Naive thymus-derived CD4-positive, alpha-beta T cell (primary cell): ENCODE data around the gene UBE3D. TPM values are rescaled to one million over a fixed set of nuclear protein-coding genes. Genes with fewer than 3 reads are reported as not detected.

Source experiments
- ATAC-seq: fragments of 150-1000 bp; cut with Tn5 transposase; 2 replicates; pipeline ENCODE4 v1.10.0; 2021; ENCODE audit warnings: mild to moderate bottlenecking, moderate library complexity
- CTCF ChIA-PET: fragments of 350-600 bp; sonication (Branson Sonifier 250); formaldehyde crosslinking; loops from one replicate; lab custom pipeline; 2021; ENCODE audit warnings: antibody characterized with exemption; lab: Charles Lee
- POLR2A ChIA-PET: fragments of 350-600 bp; sonication (Branson Sonifier 250); formaldehyde crosslinking; loops from one replicate; lab custom pipeline; 2021; ENCODE audit warnings: antibody characterized with exemption, inconsistent platforms; lab: Charles Lee
- DNase-seq, 9 donors: peaks; one replicate each; pipeline versions ENCODE4 v3.0.0 to v3.0.0-alpha.2; 2020 to 2022; ENCODE audit warnings: mixed read lengths in 1 of 9
- H3K27ac ChIP-seq: one replicate; pipeline ENCODE4 v1.7.0; 2013; ENCODE audit warnings: mild to moderate bottlenecking, low read depth, low read length, moderate library complexity
- H3K27me3 ChIP-seq, 2 donors: one replicate each; pipeline ENCODE4 v1.7.0; 2013; ENCODE audit warnings: low read length in 2 of 2, mild to moderate bottlenecking in 2 of 2, moderate library complexity in 2 of 2; ENCODE audit not compliant: control insufficient read depth in 2 of 2, insufficient read depth in 2 of 2
- H3K36me3 ChIP-seq, 3 experiments: 1 replicate in 2 of 3; 2 replicates in 1 of 3; pipeline ENCODE4 v1.7.0; 2013; ENCODE audit warnings: low read length in 3 of 3, mild to moderate bottlenecking in 3 of 3, moderate library complexity in 1 of 3; ENCODE audit not compliant: insufficient read depth in 3 of 3, control insufficient read depth in 2 of 3
- H3K4me1 ChIP-seq, 2 donors: one replicate each; pipeline ENCODE4 v1.7.0; 2013; ENCODE audit warnings: low read length in 2 of 2, mild to moderate bottlenecking in 2 of 2, moderate library complexity in 1 of 2; ENCODE audit not compliant: control insufficient read depth in 2 of 2, insufficient read depth in 2 of 2
- H3K4me3 ChIP-seq: 2 replicates; pipeline ENCODE4 v1.7.0; 2013; ENCODE audit warnings: mild to moderate bottlenecking, low read length
- H3K9me3 ChIP-seq, 3 experiments: 1 replicate in 2 of 3; 2 replicates in 1 of 3; pipeline ENCODE4 v1.7.0; 2013; ENCODE audit warnings: low read length in 3 of 3; ENCODE audit not compliant: control insufficient read depth in 2 of 3
- H3K27ac Mint-ChIP-seq, 9 donors: one replicate each; pipeline ENCODE4 v1.8.0; 2020 to 2022; ENCODE audit warnings: mixed read lengths in 9 of 9, mild to moderate bottlenecking in 8 of 9, moderate library complexity in 5 of 9, inconsistent platforms in 2 of 9
- H3K27me3 Mint-ChIP-seq, 5 donors: one replicate each; pipeline ENCODE4 v1.8.0; 2021 to 2022; ENCODE audit warnings: mixed read lengths in 5 of 5, mild to moderate bottlenecking in 1 of 5
- H3K36me3 Mint-ChIP-seq, 5 donors: one replicate each; pipeline ENCODE4 v1.8.0; 2020 to 2022; ENCODE audit warnings: mixed read lengths in 5 of 5, mild to moderate bottlenecking in 3 of 5, inconsistent platforms in 1 of 5
- H3K4me1 Mint-ChIP-seq, 7 donors: one replicate each; pipeline ENCODE4 v1.8.0; 2020 to 2022; ENCODE audit warnings: mixed read lengths in 7 of 7, mild to moderate bottlenecking in 3 of 7, inconsistent platforms in 1 of 7
- H3K4me3 Mint-ChIP-seq, 10 donors: one replicate each; pipeline ENCODE4 v1.8.0; 2020 to 2022; ENCODE audit warnings: mild to moderate bottlenecking in 10 of 10, mixed read lengths in 10 of 10, moderate library complexity in 6 of 10, inconsistent platforms in 2 of 10
- H3K9me3 Mint-ChIP-seq, 11 donors: one replicate each; pipeline ENCODE4 v1.8.0; 2020 to 2022; ENCODE audit warnings: mixed read lengths in 11 of 11, mild to moderate bottlenecking in 4 of 11, inconsistent platforms in 1 of 11, moderate library complexity in 1 of 11
- intact Hi-C, 2 donors: fragments of 100-400 bp; cut with micrococcal nuclease; formaldehyde crosslinking; loops; one replicate each; pipeline ENCODE4 v1.15.1; 2023
- polyA plus RNA-seq, 2 donors: library from polyadenylated mRNA; unstranded; fragments of 300-500 nt; fragmentation: Illumina TruSeq; gene quantifications; one replicate each; pipeline ENCODE4 v1.2.3, GENCODE V29; 2021
- total RNA-seq, 6 experiments: library from RNA in 5 of 6; stranded (reverse) in 5 of 6; gene quantifications; 1 replicate in 5 of 6; 2 replicates in 1 of 6; pipeline ENCODE4 v1.2.3 and lab custom pipeline; 2021 to 2026

The UBE3D gene
- total and polyA plus RNA-seq, 7 experiments from 2014 or later: 5.8 to 9.3 (median 7.4) TPM

DNA sequence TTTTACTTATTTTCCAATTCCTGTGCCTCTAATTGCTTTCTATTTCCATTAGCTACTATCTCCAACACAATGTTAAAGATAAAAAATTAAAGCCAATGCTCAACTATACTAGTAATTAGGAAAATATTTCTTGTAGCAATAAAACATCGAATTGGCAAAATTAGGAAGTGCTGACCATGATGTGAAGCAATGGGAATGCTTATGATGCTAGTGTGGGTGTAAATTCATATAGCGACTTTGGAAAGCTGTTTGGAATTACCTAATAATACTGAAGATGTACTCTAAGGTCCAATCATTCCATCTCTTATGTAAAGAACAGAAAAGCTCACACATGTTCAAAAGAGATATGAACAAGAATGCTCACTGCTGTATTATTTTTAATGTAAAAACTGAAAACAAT lies 78.2 kb downstream of the UBE3D start:
- H3K27me3 ChIP-seq: no peaks in the 10 kb centered on the region

DNA sequence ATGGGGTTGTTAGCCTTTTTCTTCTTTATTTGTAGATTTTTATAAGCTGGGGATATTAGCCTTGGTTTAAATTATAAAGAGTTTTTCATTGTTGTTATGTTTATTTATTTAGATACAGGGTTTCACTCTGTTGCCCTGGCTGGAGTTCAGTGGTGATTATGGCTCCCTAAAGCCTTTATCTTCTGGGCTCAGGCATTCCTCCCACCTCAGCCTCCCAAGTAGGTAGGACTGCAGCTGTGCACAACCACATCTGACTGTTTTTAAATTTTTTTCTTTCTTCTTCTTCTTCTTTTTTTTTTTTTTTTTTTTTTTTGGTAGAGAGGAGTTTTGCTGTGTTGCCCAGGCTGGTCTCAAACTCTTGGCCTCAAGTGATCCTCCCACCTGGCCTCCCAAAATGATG lies 80.9 kb downstream of the UBE3D start:
- ChIA-PET CTCF (no interaction called here), POLR2A (no interaction called here)
- intact Hi-C loops: no loop called here
- Mint-ChIP-seq H3K4me1 (peaks cover 0 to 4% (median 0%) of the 10 kb centered on the region in 7 donors), H3K9me3 (peaks cover 0 to 2% (median 0%) of the 10 kb centered on the region in 11 donors), H3K27ac (no peak overlapping the region), H3K4me3 (no peak overlapping the region), H3K36me3 (peaks cover 0 to 9% (median 0%) of the 10 kb centered on the region in 5 donors), H3K27me3 (no peaks in the 10 kb centered on the region)
- Histone ChIP-seq H3K4me1 (no peaks in the 10 kb centered on the region), H3K27me3 (no peaks in the 10 kb centered on the region), H3K4me3 (no peak overlapping the region), H3K27ac (no peak overlapping the region), H3K9me3 (no peaks in the 10 kb centered on the region), H3K36me3 (no peaks in the 10 kb centered on the region)
- no peak for DNase-seq
- ATAC-seq: no peak

More for the DNA sequence above, 78.2 kb downstream of the UBE3D start:
- Histone ChIP-seq H3K27ac (no peak overlapping the region), H3K9me3 (no peaks in the 10 kb centered on the region), H3K4me3 (no peak overlapping the region), H3K4me1 (no peaks in the 10 kb centered on the region), H3K36me3 (no peaks in the 10 kb centered on the region)
- intact Hi-C loops: no loop called here
- ChIA-PET POLR2A (no interaction called here), CTCF (no interaction called here)
- ATAC-seq (no peak), DNase-seq (no peak)
- Mint-ChIP-seq H3K4me3 (no peak overlapping the region), H3K4me1 (no peaks in the 10 kb centered on the region), H3K9me3 (peaks cover 0 to 2% (median 0%) of the 10 kb centered on the region in 11 donors), H3K36me3 (peaks cover 0 to 8% (median 0%) of the 10 kb centered on the region in 5 donors), H3K27me3 (no peaks in the 10 kb centered on the region), H3K27ac (no peak overlapping the region)

DNA sequence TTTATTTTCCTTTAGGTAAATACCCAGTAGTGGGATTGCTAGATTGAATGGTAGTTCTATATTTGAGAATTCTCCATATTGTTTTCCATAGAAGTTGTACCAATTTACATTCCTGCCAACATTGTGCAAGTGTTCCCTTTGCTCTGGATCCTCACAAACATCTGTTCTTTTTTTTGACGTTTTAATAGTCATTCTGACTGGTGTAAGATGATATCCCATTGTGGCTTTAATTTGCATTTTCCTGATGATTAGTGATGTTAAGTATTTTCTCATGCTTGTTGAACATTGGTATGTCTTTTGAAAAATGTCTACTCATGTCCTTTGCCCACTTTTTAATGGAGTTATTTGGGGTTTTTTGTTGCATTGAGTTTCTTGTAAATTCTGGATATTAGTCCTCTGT lies 85.6 kb downstream of the UBE3D start:
- H3K36me3 Mint-ChIP-seq: peaks cover 0 to 8% (median 0%) of the 10 kb centered on the region in 5 donors
- no peaks in the 10 kb centered on the region for H3K36me3 ChIP-seq
- no peak for DNase-seq
- no peak for ATAC-seq
- H3K9me3 Mint-ChIP-seq: no peaks in the 10 kb centered on the region
- CTCF ChIA-PET: no interaction called here
- peaks cover 0 to 4% (median 0%) of the 10 kb centered on the region in 7 donors for H3K4me1 Mint-ChIP-seq
- POLR2A ChIA-PET: no interaction called here
- H3K4me1 ChIP-seq: no peaks in the 10 kb centered on the region
- no peak overlapping the region for H3K27ac Mint-ChIP-seq
- H3K27ac ChIP-seq: no peak overlapping the region
- no peak overlapping the region for H3K4me3 Mint-ChIP-seq
- H3K27me3 ChIP-seq: no peaks in the 10 kb centered on the region
- no peak overlapping the region for H3K4me3 ChIP-seq
- intact Hi-C loops: no loop called here
- no peaks in the 10 kb centered on the region for H3K9me3 ChIP-seq
- H3K27me3 Mint-ChIP-seq: no peaks in the 10 kb centered on the region

DNA sequence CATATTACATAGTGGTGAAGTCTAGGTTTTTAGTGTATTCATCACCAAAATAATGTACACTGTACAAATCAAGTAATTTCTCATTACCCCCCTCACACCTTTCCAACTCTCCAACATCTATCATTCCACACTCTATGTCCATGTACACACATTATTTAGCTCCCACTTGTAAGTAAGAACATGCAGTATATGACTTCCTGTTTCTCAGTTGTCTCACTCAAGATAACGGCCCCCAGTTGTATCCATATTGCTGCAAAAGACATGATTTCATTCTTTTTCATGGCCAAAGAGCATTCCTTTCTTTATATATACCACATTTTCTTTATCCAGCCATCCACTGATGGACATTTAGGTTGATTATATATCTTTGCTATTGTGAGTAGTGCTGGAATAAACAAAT lies 86.0 kb downstream of the UBE3D start:
- Histone ChIP-seq H3K27me3 (no peaks in the 10 kb centered on the region), H3K36me3 (no peaks in the 10 kb centered on the region), H3K4me3 (no peak overlapping the region), H3K4me1 (no peaks in the 10 kb centered on the region), H3K9me3 (no peaks in the 10 kb centered on the region), H3K27ac (no peak overlapping the region)
- Mint-ChIP-seq H3K27ac (no peak overlapping the region), H3K4me1 (peaks cover 0 to 4% (median 0%) of the 10 kb centered on the region in 7 donors), H3K9me3 (no peaks in the 10 kb centered on the region), H3K27me3 (no peaks in the 10 kb centered on the region), H3K36me3 (peaks cover 0 to 8% (median 0%) of the 10 kb centered on the region in 5 donors), H3K4me3 (no peak overlapping the region)
- DNase-seq (no peak), ATAC-seq (no peak)
- POLR2A ChIA-PET: no interaction called here
- CTCF ChIA-PET: no interaction called here
- intact Hi-C loops: no loop called here

DNA sequence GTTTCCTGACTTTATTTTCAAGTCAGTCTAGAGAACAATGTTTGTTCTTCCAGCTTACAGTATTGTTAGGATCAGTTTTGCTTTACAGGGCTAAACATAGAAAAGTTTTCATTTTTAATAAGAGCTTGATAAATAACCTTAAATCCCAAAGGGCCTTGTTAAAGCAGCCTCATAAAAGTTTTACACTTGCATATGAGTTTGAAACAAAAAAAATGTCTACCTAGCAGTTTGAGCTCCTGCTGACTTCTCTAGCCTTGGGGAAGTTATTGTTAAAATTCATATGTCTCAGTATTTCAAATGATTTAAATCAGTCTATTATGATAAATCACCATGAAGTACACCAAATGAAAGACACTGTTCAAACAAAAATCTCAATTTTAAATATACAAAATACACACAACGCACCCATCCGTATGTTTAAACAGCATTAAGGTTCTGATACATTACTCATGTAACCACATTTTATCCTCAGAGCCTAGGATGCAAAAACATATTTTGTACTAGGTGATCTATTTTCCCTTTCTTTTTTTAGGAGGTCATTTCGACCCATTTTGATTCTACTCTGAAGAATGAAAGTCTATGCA lies 87.2 kb downstream of the UBE3D start:
- H3K9me3 Mint-ChIP-seq: no peaks in the 10 kb centered on the region
- H3K27ac Mint-ChIP-seq: no peak overlapping the region
- DNase-seq: no peak
- Histone ChIP-seq H3K27ac (no peak overlapping the region), H3K36me3 (no peaks in the 10 kb centered on the region), H3K9me3 (no peaks in the 10 kb centered on the region), H3K4me1 (no peaks in the 10 kb centered on the region), H3K4me3 (no peak overlapping the region), H3K27me3 (no peaks in the 10 kb centered on the region)
- ChIA-PET CTCF (no interaction called here), POLR2A (no interaction called here)
- H3K4me1 Mint-ChIP-seq: peaks cover 0 to 4% (median 0%) of the 10 kb centered on the region in 7 donors
- no peaks in the 10 kb centered on the region for H3K27me3 Mint-ChIP-seq
- peaks cover 0 to 14% (median 0%) of the 10 kb centered on the region in 5 donors for H3K36me3 Mint-ChIP-seq
- intact Hi-C loops: no loop called here
- H3K4me3 Mint-ChIP-seq: no peak overlapping the region
- ATAC-seq: no peak

DNA sequence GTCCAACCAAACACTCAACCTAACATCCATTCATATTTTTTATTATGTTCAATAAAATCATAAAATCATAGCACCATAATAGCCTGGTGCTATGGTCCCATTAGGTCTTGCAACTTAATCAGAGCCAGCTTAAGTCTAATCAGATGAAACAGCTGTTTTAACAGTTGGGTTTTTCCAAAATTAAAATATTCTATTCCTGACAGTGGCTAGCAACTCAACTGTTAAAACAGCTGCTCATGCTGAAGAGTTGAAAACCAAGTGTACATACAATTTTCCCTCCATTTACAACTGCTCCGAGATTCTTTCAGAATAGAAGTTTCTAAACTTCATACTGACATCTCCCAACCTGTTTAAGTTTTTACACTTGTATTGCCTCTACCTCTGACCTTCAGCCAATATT lies 89.5 kb downstream of the UBE3D start:
- POLR2A ChIA-PET: no interaction called here
- CTCF ChIA-PET: no interaction called here
- Mint-ChIP-seq H3K27ac (peak overlapping the region in 1 of 9 donors; percentile 31), H3K27me3 (no peaks in the 10 kb centered on the region), H3K36me3 (peaks cover 0 to 15% (median 5%) of the 10 kb centered on the region in 5 donors), H3K9me3 (no peaks in the 10 kb centered on the region), H3K4me1 (peaks cover 0 to 4% (median 0%) of the 10 kb centered on the region in 7 donors), H3K4me3 (no peak overlapping the region)
- no peaks in the 10 kb centered on the region for H3K9me3 ChIP-seq
- no peak overlapping the region for H3K27ac ChIP-seq
- intact Hi-C loops: no loop called here
- DNase-seq: no peak
- no peak overlapping the region for H3K4me3 ChIP-seq
- H3K36me3 ChIP-seq: no peaks in the 10 kb centered on the region
- no peak for ATAC-seq
- no peaks in the 10 kb centered on the region for H3K4me1 ChIP-seq
- no peaks in the 10 kb centered on the region for H3K27me3 ChIP-seq

DNA sequence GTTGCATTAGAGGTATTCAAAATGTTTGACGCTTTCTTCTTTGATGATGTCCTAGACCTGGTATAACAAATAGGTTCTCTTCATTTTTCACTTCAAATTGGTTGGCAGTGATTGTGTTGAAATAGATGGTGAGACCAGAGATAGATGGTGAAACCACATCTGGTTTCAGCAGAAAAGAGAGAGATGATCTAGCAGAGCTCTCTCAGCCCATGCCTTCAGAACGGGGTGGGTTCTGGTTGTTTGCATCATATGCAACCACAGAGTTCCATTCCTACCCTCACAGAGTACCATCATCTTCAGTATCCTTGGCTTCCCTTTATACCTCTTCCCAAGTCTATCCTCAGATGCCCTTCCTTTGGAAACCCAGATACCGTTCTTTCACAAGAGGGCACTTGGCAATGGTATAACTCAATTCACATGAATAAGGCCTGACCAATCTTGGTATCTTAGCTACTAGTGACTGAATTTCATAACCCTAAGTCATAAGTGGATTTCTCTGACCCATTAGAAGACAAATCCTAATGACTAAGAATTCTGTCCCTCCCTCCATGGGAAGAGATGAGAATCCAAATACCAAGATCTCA lies 93.7 kb downstream of the UBE3D start:
- Mint-ChIP-seq H3K27ac (no peak overlapping the region), H3K4me1 (no peaks in the 10 kb centered on the region), H3K27me3 (no peaks in the 10 kb centered on the region), H3K36me3 (peaks cover 0 to 19% (median 9%) of the 10 kb centered on the region in 5 donors), H3K9me3 (peaks cover 0 to 1% (median 0%) of the 10 kb centered on the region in 11 donors), H3K4me3 (no peak overlapping the region)
- Histone ChIP-seq H3K4me3 (no peak overlapping the region), H3K27ac (no peak overlapping the region), H3K9me3 (no peaks in the 10 kb centered on the region), H3K27me3 (no peaks in the 10 kb centered on the region), H3K4me1 (no peaks in the 10 kb centered on the region), H3K36me3 (no peaks in the 10 kb centered on the region)
- ChIA-PET POLR2A (no interaction called here), CTCF (no interaction called here)
- intact Hi-C loops: no loop called here
- ATAC-seq (no peak), DNase-seq (no peak)
